Stimulated activated CD4-positive, alpha-beta T cell treated with anti-CD3 and anti-CD28 coated beads, Interleukin-2, amount 100 ng/mL, for 48 hours (primary cell): ENCODE data around the gene WNT8B.

Experiments used
- DNase-seq, 2 donors: peaks; one replicate each; pipeline ENCODE4 v3.0.0-alpha.2; 2020

Gene WNT8B

GRCh38 chr10:100522107-100522801 is 59.4 kb downstream of the WNT8B start:
- no peak for DNase-seq

- DNase-seq: no peak
These were observed 60.1 kb downstream of the WNT8B start for GRCh38 chr10:100522945-100523344.

DNA sequence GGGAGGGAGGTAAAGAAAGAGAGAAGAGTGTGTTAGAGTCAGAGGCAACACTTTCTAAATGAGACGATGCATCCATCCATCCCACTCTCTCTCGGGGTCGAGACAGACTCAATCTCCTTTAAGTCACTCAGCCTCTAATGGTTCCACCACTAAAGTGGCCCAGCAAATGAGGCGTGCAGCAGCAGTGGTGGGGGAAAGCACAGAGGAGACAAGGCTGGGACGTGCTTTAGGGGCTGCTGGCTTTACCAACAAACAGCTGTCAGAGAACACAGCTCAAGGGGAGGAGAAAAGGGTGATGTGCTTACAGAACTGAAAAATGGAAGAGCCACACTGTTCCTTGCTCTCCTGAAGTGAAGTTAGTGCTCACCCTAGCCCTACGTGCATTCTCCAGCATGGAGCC is 61.4 kb downstream of the WNT8B start:
- no peak for DNase-seq

DNA sequence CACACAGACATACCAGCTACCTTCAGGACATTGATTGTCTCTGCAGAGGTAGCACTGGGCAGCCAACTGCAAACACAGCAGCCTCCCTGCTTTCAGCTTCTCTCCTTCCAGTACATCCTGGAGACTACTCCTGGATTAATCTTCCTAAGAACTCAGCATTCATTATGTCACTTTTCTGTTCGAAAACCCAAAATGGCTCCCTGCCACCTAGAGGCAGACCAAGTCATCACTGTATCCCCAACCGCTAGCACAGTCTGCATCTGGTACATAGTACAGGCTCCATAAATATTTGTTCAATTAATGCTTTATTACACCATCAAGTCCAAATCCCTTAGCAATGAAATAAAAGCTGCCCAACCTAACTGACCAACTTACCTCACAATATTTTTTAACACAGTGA is 61.8 kb downstream of the WNT8B start:
- no peak for DNase-seq

DNA sequence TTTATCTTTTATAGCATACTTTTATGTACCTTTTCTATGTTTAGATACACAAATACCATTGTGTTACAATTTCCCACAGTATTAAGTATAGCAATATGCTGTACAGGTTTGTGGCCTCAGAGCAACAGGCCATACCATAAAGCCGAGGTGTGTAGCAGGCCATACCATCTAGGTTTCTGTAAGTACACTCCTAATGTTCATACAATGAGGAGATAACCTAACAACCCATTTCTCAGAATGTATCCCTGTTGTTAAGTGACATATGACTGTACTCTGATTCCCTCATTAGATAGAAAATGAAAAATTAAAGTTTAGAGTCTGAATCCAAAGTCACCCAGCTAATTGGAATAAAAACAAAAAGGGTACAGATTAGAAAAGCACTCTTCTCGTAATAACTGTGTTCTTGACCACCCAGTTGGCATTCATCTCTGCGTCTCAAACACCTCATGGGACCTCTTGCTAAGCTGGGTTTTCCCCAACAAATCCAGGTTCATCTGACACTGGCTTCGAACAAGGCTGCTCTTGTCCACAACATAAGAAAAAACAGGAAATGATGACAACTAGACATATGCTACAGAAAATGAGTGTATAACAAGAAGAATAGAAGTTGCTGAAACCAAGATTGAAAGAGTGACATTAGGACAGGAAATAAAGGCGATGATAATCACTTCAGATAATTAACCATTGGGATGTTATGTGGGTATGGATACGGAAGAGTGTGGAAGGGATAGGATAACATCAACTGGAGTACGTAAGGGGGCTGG is 65.5 kb downstream of the WNT8B start:
- no peak for DNase-seq

- no peak for DNase-seq
These were observed 66.2 kb downstream of the WNT8B start for GRCh38 chr10:100528921-100529474.

DNA sequence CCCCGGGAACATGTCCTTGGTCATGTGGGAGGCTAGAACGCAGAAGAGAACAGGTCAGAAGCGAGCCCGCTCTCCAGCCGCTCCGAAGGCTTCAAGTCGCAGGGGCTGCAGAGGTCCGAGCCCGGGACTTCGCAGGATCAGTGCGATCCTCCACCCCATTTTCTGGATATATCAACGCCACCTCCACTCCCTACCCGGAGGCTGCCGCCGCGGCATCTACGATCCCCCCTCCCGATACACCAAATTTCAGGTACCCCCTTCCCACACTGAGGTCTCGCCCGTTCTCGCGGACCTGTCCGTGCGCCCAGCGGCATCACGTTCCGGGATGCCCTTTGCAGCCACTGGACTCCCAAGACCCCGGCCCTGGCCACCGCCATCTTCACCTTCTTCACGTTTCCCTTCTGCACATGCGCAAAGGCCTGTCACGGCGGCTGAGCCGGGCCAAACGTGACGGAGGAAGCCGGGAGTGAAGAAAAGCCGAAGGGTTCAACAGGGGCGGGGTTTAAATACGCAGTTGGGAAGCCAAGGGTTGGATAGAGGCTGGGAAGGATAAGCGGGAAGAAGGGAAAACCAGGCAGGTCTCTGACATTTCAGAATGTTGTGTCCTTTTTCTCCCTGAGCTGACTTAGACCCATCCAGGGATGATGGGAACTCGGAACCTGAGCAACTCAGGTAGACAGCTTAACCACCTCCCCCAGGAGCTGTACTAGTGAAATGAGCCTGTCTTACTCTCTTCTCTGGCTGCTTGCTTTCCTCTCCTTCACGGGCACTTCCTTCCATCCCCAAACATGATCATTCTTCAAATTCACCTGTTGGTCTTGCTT is 66.9 kb downstream of the WNT8B start, which contains the start of gene NDUFB8:
Gene NDUFB8, minus strand, starts transcription at position 397 of the 824 bp plus-strand sequence. Its CDS starts 20 bp downstream, at position 377.
- peak; percentile 85 to 90 for DNase-seq

GRCh38 chr10:100531761-100532160 is 69.0 kb downstream of the WNT8B start:
- no peak for DNase-seq
